Measurements from ENCODE around the gene FXYD6.

The FXYD6 gene

DNA sequence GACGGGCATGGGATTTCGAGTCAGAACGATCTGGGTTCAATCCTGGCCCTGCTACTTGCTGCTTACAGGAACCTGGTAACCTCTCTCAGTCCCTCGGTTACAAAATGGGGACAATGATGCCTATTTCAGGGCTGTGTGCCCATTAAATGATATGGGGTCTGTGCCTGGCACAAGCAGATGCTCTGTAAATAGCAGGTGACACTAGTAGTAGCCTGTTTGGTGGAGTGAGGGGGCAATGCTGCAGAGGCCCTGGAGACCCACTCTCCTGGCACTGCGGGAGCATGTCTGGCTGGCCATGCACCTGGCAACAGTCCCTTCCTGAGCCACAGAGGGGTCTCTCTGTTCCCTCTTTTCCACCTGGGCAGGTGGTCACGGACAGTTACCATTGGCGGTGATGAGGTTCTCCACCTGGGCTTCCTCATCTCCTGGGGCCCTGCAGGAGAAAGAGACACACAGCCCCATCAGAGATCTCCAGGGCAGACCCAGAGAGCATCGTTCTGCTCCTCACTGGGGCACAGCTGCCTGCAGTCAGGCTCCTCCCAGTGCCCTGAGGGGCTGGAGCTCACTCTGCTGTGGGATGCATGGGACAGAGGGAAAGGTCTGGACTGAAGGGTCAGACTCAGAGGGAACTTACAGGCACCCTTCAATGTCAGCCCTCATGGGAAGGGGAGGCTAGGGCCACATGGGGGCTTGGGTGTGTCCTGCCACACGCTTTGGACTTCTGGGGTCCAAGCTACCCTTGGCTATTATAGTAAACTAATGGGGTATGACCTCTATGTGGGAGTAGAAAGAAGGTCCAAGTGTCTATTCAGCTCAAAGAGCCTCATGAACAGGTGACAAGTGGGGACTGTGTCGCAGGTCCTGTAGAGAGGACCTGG is 36.3 kb downstream of the FXYD6 start:
- TF ChIP-seq, protein P1, sequence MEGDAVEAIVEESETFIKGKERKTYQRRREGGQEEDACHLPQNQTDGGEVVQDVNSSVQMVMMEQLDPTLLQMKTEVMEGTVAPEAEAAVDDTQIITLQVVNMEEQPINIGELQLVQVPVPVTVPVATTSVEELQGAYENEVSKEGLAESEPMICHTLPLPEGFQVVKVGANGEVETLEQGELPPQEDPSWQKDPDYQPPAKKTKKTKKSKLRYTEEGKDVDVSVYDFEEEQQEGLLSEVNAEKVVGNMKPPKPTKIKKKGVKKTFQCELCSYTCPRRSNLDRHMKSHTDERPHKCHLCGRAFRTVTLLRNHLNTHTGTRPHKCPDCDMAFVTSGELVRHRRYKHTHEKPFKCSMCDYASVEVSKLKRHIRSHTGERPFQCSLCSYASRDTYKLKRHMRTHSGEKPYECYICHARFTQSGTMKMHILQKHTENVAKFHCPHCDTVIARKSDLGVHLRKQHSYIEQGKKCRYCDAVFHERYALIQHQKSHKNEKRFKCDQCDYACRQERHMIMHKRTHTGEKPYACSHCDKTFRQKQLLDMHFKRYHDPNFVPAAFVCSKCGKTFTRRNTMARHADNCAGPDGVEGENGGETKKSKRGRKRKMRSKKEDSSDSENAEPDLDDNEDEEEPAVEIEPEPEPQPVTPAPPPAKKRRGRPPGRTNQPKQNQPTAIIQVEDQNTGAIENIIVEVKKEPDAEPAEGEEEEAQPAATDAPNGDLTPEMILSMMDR (IDR thresholded peaks at IDR 0.05; ENCODE audit: low read length, missing control alignments) = no peak
- no peak for DNase-seq (ENCODE audit: low read depth)
- H3K4me3 ChIP-seq (replicated peaks; ENCODE audit: low read depth, low read length) = no peak overlapping the region

DNA sequence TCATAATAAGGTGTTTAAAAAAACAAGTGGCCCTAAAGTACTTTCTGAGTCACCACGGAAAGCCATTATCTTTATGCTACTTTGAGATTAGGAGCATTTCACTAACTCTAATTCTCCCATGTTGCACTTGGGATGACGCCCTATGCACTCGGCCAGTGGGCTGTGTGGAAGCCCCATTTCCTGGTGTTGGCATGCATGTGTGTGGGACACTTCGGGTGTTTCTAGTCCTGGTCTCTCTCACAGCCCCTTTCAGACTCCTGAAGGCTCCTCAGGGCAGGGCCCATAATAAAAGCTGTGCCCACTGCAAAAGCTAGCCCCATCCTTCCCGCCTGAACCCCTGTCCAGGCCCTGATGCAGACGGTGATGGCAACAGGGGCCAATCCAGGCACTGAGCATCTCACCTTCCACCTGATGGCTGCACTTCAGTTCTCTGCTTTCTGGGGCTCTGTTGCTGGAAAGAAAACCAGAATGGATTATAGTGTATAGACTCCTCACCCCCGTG is 37.0 kb downstream of the FXYD6 start:
- no peak overlapping the region for H3K4me3 ChIP-seq (replicated peaks; ENCODE audit: low read depth, low read length)
- no peak for DNase-seq (ENCODE audit: low read depth)
- TF ChIP-seq, protein P1 (IDR thresholded peaks at IDR 0.05; ENCODE audit: low read length, missing control alignments) = no peak

DNA sequence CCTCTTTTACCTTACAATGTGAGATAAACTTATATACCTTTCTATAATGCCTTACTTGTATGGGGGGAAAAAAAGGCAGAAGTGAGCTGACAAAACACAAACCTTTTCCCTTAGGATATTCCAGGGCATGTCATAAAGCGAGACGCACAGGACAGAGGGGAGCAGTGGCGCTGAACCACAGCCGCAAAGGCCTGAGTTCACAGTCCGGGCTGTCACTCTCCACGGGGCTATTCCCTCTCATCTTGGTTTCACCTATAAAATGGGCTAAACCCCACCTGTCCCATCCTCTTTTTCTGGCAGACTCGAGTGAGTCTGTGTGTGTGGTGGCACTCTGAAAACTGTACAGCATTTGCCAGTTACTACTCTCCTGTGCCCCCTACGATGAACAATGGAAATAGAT is 37.6 kb downstream of the FXYD6 start:
- H3K4me3 ChIP-seq (replicated peaks; ENCODE audit: low read depth, low read length) = no peak overlapping the region
- TF ChIP-seq, protein P1 (IDR thresholded peaks at IDR 0.05; ENCODE audit: low read length, missing control alignments) = no peak
- DNase-seq (ENCODE audit: low read depth) = no peak

DNA sequence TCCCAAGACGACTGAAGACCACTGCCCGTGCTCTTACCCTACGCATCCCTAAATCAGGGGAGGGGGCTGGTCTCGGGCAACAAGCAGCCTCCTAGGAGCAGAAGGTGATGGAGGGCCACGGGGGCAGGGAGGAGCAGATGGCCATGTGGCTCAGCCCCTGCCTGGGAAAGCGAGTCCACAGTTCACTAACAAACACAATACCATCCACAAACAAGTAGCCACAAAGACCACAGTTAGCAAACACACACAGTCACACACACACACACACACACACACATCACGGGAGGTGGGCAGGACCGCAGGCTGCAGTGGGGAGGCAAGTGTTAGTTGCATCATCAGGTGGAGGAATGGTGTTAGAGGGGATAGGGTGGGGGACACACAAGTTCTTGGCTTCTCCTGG is 38.7 kb downstream of the FXYD6 start:
- TF ChIP-seq, protein P1 (IDR thresholded peaks at IDR 0.05; ENCODE audit: low read length, missing control alignments) = no peak
- H3K4me3 ChIP-seq (replicated peaks; ENCODE audit: low read depth, low read length) = no peak overlapping the region
- DNase-seq (ENCODE audit: low read depth) = no peak

DNA sequence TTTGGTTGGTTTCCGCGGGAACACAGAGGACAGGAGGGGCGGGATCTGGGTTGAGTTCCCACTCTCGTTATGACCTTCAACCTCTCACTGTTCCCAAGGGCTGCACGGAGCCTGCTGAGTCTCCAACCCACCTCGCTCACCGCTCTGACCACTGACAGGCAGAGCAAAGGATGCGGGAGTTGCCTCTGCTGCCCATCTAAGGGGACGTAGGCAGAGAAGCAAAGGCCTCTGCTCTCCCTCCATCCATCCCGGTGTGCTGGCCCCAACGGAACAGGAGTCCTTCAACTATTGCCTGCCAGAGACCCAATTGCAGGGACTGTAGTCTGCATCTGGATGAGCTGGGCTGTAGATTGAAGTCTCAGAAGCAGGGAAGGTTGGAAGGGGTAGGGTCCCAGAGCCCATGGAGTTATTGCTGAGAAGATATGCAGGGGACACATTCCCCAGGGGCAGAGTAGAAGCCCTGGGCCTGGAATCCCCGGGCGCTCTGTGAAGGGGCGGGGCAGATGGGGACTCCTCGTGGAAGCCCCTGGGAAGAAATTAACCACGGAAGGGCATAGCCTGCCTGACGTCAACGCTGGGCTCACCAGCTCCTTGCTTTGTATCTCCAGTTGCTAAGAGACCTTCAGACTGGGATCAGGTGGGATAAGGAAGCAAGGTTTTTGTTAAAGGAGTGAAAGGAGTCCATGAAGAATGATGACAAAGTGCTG is 39.2 kb downstream of the FXYD6 start:
- no peak for DNase-seq (ENCODE audit: low read depth)
- TF ChIP-seq, protein P1 (IDR thresholded peaks at IDR 0.05; ENCODE audit: low read length, missing control alignments) = no peak
- no peak overlapping the region for H3K4me3 ChIP-seq (replicated peaks; ENCODE audit: low read depth, low read length)

DNA sequence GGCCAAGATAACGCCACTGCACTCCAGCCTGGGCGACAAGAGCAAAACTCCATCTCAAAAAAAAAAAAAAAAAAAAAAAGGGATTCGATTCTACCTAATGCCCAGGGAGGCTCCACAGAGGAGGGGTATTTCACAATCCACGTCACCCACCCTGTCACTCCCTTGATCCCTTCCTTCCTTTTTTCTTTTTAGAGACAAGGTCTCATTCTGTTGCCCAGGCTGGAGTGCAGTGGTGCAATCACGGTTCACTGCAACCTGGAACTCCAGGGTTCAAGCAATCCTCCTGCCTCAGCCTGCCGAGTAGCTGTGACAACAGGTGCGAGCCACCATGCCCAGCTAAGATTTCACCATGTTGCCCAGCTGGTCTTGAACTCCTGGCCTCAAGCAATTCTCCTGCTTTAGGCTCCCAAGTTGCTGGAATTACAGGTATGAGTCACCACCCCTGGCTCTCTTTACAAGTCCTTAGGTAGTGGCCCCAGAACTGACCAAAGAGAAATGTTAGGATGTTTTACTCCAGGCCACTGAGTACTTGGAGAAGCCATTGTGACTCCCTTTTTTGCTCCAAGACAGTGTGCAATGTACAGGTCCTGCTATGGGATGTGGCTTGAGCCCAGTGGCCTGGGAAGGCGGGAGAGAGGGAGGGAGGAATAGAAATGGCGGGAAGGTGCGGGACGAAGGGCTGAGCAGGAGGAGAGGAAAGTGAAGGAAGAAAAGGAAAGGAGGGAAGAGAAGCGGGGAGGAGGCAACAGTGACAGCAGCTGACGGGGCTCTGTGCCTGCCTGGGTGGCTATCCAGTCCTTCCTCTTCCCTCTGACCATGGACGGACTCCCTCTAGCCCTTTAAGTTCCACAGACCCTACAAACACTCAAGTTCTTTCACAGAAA is 40.1 kb downstream of the FXYD6 start:
- TF ChIP-seq, protein P1 (IDR thresholded peaks at IDR 0.05; ENCODE audit: low read length, missing control alignments) = no peak
- no peak for DNase-seq (ENCODE audit: low read depth)
- no peak overlapping the region for H3K4me3 ChIP-seq (replicated peaks; ENCODE audit: low read depth, low read length)
